GM19463 (cell line): ENCODE data around the gene CHI3L1.

Experiments used
- ATAC-seq: cut with Tn5 transposase; IDR thresholded peaks from one replicate; pipeline ENCODE4 v1.9.1; 2021; ENCODE audit warnings: mild to moderate bottlenecking, moderate library complexity; ENCODE audit not compliant: unreplicated experiment

Gene CHI3L1

GRCh38 chr1:203153051-203153988 is 33.2 kb downstream of the CHI3L1 start:
- no peak for ATAC-seq

- no peak for ATAC-seq
Measured at GRCh38 chr1:203152158-203153034, 34.1 kb downstream of the CHI3L1 start.

GRCh38 chr1:203151362-203152157 is 34.9 kb downstream of the CHI3L1 start:
- ATAC-seq: no peak

- no peak for ATAC-seq
Measured at GRCh38 chr1:203150511-203151297, 35.8 kb downstream of the CHI3L1 start.

DNA sequence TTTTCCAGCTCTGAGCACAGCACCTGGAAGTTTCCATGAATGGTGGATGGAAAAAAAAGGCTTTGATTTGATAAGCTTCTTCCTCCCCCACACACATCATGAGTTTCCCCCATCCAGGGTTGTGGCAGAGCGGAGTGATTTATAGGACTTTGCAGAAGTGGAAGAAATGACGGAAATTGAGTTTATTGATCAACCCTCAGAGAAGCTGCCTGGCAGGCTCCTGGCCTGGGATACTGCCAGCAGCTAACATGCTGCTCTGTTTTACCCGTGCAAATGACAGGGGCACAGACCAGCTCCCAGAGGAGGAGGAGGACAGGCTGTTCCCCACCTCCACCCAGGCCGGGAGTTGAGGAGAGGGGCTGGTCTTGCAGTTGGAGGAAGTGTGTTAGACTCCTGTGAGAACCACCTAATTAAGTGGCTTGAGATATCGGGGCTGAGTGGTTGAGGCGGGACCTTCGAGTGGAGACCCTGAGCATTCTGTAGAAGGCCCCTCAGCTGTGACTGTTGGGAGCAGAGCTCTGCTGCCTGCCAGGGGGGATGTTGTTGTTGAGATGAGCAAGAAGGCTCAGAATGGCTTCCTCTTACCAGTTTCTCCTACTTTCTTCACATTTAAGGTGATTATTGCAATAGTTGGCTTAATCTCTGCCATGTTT is 37.2 kb downstream of the CHI3L1 start:
- ATAC-seq: no peak

GRCh38 chr1:203148579-203148978 is 37.9 kb downstream of the CHI3L1 start:
- ATAC-seq: no peak

GRCh38 chr1:203148127-203148526 is 38.4 kb downstream of the CHI3L1 start:
- no peak for ATAC-seq

DNA sequence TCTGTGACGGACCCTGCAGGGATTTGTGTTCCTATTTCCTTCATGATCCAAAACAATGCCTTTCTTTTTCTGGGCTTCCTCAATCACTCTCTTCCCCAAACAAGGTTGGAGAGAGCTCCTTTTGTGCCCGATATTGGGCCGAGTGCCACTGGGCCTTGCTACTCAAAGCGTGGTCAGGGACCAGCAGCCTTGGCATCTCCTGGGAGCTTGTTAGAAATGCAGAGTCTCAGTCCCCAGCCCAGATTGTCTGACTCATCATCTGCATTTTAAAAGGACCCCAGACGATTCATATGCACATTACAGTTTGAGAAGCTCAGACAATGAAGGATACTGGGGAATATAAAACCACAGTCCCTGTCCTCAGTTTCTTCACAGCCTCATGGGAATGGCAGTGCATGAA is 39.1 kb downstream of the CHI3L1 start:
- ATAC-seq: no peak

- no peak for ATAC-seq
Measured at GRCh38 chr1:203146537-203146936, 40.0 kb downstream of the CHI3L1 start.

DNA sequence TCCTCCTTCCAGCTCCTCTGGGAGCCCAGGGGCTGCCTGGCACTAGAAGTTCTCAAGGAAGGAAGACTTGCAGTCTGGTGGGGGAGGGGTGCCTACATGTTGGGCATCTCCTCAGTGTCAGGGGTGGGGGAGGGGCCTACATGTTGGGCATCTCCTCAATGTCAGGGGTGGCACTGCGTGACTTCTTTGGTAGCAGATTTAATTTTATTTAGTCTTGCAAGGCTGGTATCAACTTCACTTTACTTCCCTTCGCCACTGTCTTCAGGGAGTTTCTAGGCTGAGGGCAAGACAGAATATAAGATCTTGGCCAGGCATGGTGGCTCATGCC is 40.5 kb downstream of the CHI3L1 start:
- no peak for ATAC-seq

DNA sequence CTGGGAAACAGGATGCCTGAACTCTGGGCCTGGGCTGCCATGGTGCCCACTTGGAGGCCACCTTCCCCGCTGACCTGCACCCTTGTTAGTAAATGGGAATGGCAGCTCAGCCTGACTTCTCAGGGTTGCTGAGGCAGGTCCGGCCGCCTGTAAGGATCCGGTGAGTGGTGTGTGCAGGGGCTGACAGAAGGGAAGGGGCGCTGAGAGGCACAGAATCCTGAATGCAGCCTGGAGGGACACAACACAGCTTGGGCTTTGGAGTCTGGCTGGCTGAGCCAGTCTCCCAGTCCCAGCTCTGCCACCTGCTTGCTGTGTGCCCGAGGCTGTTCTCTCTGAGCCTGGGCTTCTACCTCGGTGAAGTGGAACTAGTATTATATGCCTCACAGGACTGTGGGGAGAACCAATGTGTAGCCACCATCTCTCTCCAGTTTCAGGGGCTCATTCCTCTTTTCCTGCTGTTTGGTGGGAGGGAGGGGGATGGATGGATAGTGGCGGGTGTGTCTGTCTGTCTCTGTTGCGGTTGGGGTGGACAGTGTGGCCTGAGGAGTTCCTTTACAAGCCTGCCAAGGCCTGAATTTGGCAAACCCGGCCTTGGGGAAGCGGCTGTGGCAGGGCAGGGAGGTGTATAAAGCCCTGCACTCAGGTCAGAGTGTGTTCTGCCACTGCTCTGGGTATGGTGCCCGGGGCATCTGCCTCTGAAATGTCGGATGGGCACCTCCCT is 41.0 kb downstream of the CHI3L1 start:
- no peak for ATAC-seq

DNA sequence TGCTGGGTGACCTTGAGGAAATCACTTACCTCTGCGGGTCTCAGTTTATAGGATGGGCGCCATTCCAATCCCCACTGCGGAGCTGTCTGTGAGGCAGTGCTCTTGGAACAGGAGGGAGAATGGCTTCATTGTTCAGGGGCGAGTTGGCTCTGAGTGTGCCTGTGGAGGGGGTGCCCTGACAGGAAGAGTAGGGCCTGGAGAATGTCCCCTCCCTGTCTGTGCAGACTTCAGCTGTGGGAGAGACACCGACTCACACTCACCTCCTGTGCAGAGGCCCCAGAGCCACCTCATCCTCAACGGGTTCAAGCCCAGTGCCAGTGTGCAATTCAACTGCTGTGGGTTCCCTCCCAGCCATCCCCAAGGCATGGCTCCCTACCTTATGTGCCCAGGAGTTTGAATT is 41.8 kb downstream of the CHI3L1 start:
- ATAC-seq: no peak

GRCh38 chr1:203143641-203144040 is 42.9 kb downstream of the CHI3L1 start:
- ATAC-seq: no peak

DNA sequence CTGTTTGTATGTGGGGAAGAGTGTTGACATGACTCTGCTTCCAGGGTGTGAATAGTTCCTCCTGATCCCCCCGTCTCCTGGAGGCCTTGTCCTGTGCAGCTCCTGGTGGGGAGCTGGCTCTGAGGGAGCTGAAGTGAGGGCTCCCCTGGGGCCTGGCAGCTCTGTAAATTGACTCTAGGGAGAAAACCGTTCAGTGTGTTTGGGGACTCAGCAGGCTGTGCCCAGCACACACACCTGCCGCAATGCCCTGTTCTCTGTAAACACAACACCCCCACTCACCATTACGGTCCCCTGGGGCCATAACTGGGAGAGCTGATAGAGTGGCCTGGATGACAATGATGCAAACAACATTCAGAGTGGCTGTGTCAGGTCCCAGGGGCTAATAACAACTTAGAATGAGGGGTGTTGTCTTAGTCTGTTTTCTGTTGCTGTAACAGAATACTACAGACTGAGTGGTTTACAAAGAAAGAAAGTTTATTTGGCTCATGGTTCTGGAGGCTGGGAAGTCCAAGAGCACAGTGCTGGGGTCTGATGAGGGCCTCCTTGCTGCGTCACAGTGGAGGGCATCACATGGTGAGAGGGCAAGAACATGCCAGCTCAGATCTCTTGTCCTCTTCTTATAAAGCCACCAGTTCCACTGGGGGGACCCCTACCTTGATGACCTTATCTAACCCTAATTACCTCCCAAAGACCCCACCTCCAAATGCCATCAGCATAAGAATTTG is 43.7 kb downstream of the CHI3L1 start:
- no peak for ATAC-seq

- ATAC-seq: no peak
Measured at GRCh38 chr1:203142124-203142523, 44.4 kb downstream of the CHI3L1 start.

GRCh38 chr1:203140743-203141520 is 45.6 kb downstream of the CHI3L1 start:
- ATAC-seq: no peak

- no peak for ATAC-seq
Measured at GRCh38 chr1:203139976-203140475, 46.5 kb downstream of the CHI3L1 start.

DNA sequence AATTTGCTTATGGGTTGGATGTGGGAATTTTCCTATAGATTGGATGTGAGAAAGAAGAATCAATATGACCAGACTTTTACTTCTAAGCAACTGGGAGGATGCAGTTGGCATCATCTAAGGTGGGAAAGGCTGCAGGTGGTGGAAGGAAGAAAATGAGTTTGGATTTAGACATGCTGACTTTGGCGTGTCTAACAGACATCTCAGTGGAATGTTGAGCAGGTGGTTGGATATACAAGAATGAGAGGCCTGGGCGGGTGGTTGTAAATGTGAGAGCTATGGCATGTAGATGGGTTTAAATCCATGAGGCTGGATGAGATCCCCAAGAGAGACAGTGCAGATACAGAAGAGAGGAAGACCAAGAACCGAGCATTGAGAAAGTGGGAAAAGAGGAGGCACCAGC is 48.4 kb downstream of the CHI3L1 start:
- no peak for ATAC-seq
